Mesenchymal stem cell (in vitro differentiated cells and primary cell): ENCODE data around the gene C12orf57.

Experiments used
- DNase-seq: peaks from one replicate; pipeline ENCODE4 v3.0.0-alpha.2; 2013
- H2AFZ ChIP-seq: one replicate; pipeline ENCODE4 v1.6.1; 2013; ENCODE audit warnings: low read depth, mild to moderate bottlenecking, control low read depth, inconsistent platforms, low read length, moderate library complexity
- H2AK5ac ChIP-seq: 2 replicates; pipeline ENCODE4 v1.6.1; 2013; ENCODE audit warnings: low read length, moderate library complexity, mild to moderate bottlenecking, inconsistent platforms; ENCODE audit not compliant: severe bottlenecking
- H2BK120ac ChIP-seq: one replicate; pipeline ENCODE4 v1.6.1; 2013; ENCODE audit warnings: low read depth, mild to moderate bottlenecking, inconsistent platforms, low read length, moderate library complexity
- H2BK12ac ChIP-seq, 2 experiments: one replicate each; pipeline ENCODE4 v1.6.1; 2013; ENCODE audit warnings: inconsistent platforms in 2 of 2, low read length in 2 of 2, mild to moderate bottlenecking in 2 of 2, moderate library complexity in 2 of 2, control low read depth in 1 of 2
- H2BK15ac ChIP-seq: one replicate; pipeline ENCODE4 v1.6.1; 2013; ENCODE audit warnings: mild to moderate bottlenecking, low read depth, inconsistent platforms; ENCODE audit not compliant: poor library complexity, severe bottlenecking
- H2BK5ac ChIP-seq: 2 replicates; pipeline ENCODE4 v1.6.1; 2013; ENCODE audit warnings: low read depth, mild to moderate bottlenecking, low read length, control low read depth, inconsistent platforms; ENCODE audit not compliant: poor library complexity, severe bottlenecking
- H3K14ac ChIP-seq, 2 experiments: one replicate each; pipeline ENCODE4 v1.6.1; 2013; ENCODE audit warnings: inconsistent platforms in 2 of 2, low read length in 2 of 2, control low read depth in 1 of 2, mild to moderate bottlenecking in 1 of 2, moderate library complexity in 1 of 2
- H3K18ac ChIP-seq, 2 experiments: one replicate each; pipeline ENCODE4 v1.6.1; 2013; ENCODE audit warnings: inconsistent platforms in 2 of 2, low read length in 2 of 2, control low read depth in 1 of 2, low read depth in 1 of 2, mild to moderate bottlenecking in 1 of 2
- H3K23ac ChIP-seq, 2 experiments: one replicate each; pipeline ENCODE4 v1.6.1; 2013; ENCODE audit warnings: inconsistent platforms in 2 of 2, low read length in 2 of 2, mild to moderate bottlenecking in 2 of 2, moderate library complexity in 2 of 2, control low read depth in 1 of 2
- H3K27ac ChIP-seq: 2 replicates; pipeline ENCODE4 v1.5.1; 2013; ENCODE audit warnings: mild to moderate bottlenecking, moderate library complexity, low read length, control low read depth, inconsistent platforms; ENCODE audit not compliant: poor library complexity, severe bottlenecking
- H3K27me3 ChIP-seq, 2 experiments: 2 replicates each; pipeline versions ENCODE4 v1.6.1 to v1.7.0; 2013; ENCODE audit warnings: low read length in 2 of 2, mild to moderate bottlenecking in 2 of 2, moderate library complexity in 2 of 2, control low read depth in 1 of 2, inconsistent platforms in 1 of 2; ENCODE audit not compliant: control insufficient read depth in 1 of 2, insufficient read depth in 1 of 2
- H3K36me3 ChIP-seq, 2 experiments: 2 replicates each; pipeline versions ENCODE4 v1.6.1 to v1.7.0; 2013; ENCODE audit warnings: low read length in 2 of 2, control low read depth in 1 of 2, inconsistent platforms in 1 of 2, low read depth in 1 of 2, mild to moderate bottlenecking in 1 of 2; ENCODE audit not compliant: insufficient read depth in 2 of 2, control insufficient read depth in 1 of 2
- H3K4ac ChIP-seq, 2 experiments: one replicate each; pipeline ENCODE4 v1.6.1; 2013; ENCODE audit warnings: inconsistent platforms in 2 of 2, low read length in 2 of 2, mild to moderate bottlenecking in 2 of 2, moderate library complexity in 2 of 2, control low read depth in 1 of 2, low read depth in 1 of 2
- H3K4me1 ChIP-seq: 2 replicates; pipeline ENCODE4 v1.6.1; 2013; ENCODE audit warnings: low read depth, low read length, control low read depth; ENCODE audit not compliant: control insufficient read depth, insufficient read depth
- H3K4me2 ChIP-seq: 2 replicates; pipeline ENCODE4 v1.6.1; 2013; ENCODE audit warnings: low read length, mild to moderate bottlenecking, inconsistent platforms; ENCODE audit not compliant: poor library complexity, severe bottlenecking
- H3K4me3 ChIP-seq, 2 experiments: 2 replicates each; pipeline versions ENCODE4 v1.5.1 to v1.7.0; 2013; ENCODE audit warnings: low read length in 2 of 2, mild to moderate bottlenecking in 2 of 2, control low read depth in 1 of 2, low read depth in 1 of 2; ENCODE audit not compliant: insufficient read depth in 1 of 2
- H3K79me1 ChIP-seq: replicated peaks from 2 replicates; pipeline ENCODE4 v1.6.1; 2013; ENCODE audit warnings: mild to moderate bottlenecking, control low read depth, low read length, inconsistent platforms; ENCODE audit not compliant: poor library complexity, severe bottlenecking
- H3K9ac ChIP-seq: 2 replicates; pipeline ENCODE4 v1.7.0; 2013; ENCODE audit warnings: mild to moderate bottlenecking, low read length, moderate library complexity
- H3K9me3 ChIP-seq: 2 replicates; pipeline ENCODE4 v1.7.0; 2013; ENCODE audit warnings: mild to moderate bottlenecking, low read length; ENCODE audit not compliant: control insufficient read depth
- H4K8ac ChIP-seq: one replicate; pipeline ENCODE4 v1.6.1; 2013; ENCODE audit warnings: inconsistent platforms, mild to moderate bottlenecking, low read length, moderate library complexity
- H4K91ac ChIP-seq: one replicate; pipeline ENCODE4 v1.6.1; 2013; ENCODE audit warnings: mild to moderate bottlenecking, low read length, inconsistent platforms
- whole genome bisulfite sequencing: methylation state at CpG from one replicate; pipeline ENCODE4 v1.1.7; 2013; ENCODE audit warnings: mixed read lengths; 5-methylcytosine and 5-hydroxymethylcytosine counted together

Gene C12orf57

DNA sequence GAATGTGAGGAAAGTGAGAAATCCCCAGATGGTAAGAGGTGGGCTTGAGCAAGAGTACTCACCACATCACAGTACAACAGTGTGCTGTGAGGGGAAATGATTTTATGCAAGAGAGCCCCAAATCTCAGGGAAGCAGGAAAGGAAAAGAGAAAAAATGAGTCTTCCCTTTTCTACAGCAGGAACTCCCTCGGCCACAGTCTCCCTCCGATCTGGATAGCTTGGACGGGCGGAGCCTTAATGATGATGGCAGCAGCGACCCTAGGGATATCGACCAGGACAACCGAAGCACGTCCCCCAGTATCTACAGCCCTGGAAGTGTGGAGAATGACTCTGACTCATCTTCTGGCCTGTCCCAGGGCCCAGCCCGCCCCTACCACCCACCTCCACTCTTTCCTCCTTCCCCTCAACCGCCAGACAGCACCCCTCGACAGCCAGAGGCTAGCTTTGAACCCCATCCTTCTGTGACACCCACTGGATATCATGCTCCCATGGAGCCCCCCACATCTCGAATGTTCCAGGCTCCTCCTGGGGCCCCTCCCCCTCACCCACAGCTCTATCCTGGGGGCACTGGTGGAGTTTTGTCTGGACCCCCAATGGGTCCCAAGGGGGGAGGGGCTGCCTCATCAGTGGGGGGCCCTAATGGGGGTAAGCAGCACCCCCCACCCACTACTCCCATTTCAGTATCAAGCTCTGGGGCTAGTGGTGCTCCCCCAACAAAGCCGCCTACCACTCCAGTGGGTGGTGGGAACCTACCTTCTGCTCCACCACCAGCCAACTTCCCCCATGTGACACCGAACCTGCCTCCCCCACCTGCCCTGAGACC is 8.2 kb upstream of the C12orf57 start:
- Histone ChIP-seq H3K4me3 (no peak overlapping the region), H4K91ac (no peak overlapping the region), H3K4me2 (no peak overlapping the region), H3K27me3 (no peaks in the 10 kb centered on the region), H3K4me1 (peaks cover 32% of the 10 kb centered on the region), H2BK12ac (no peak overlapping the region), H2AFZ (no peak overlapping the region), H3K23ac (no peak overlapping the region), H4K8ac (no peak overlapping the region), H3K14ac (no peak overlapping the region), H3K4ac (no peak overlapping the region), H3K36me3 (peaks cover 58 to 72% of the 10 kb centered on the region in 2 experiments), H3K9me3 (no peaks in the 10 kb centered on the region), H2BK120ac (no peak overlapping the region), H2BK15ac (no peak overlapping the region), H3K18ac (no peak overlapping the region), H3K27ac (no peak overlapping the region), H3K9ac (peak overlapping the region; percentile 68), H2BK5ac (no peak overlapping the region), H3K79me1 (peaks cover 9% of the 10 kb centered on the region), H2AK5ac (no peak overlapping the region)
- no peak for DNase-seq
- 86% methylated on average over 14 of the region's 14 CpGs for WGBS

GRCh38 chr12:6936194-6936635 is 7.6 kb upstream of the C12orf57 start:
- H2BK120ac ChIP-seq: no peak overlapping the region
- H3K4ac ChIP-seq: no peak overlapping the region
- peaks cover 33% of the 10 kb centered on the region for H3K4me1 ChIP-seq
- H3K79me1 ChIP-seq: peaks cover 9% of the 10 kb centered on the region
- no peak for DNase-seq
- WGBS: 96% methylated on average over 3 of the region's 3 CpGs
- no peaks in the 10 kb centered on the region for H3K9me3 ChIP-seq
- no peak overlapping the region for H3K23ac ChIP-seq
- no peak overlapping the region for H2BK12ac ChIP-seq
- H3K14ac ChIP-seq: no peak overlapping the region
- no peaks in the 10 kb centered on the region for H3K27me3 ChIP-seq
- H3K9ac ChIP-seq: peak overlapping the region; percentile 68
- H2AK5ac ChIP-seq: no peak overlapping the region
- H2BK15ac ChIP-seq: no peak overlapping the region
- H4K8ac ChIP-seq: no peak overlapping the region
- no peak overlapping the region for H2BK5ac ChIP-seq
- no peak overlapping the region for H3K4me3 ChIP-seq
- no peak overlapping the region for H2AFZ ChIP-seq
- no peak overlapping the region for H3K18ac ChIP-seq
- no peak overlapping the region for H3K4me2 ChIP-seq
- H4K91ac ChIP-seq: no peak overlapping the region
- peaks cover 64 to 78% of the 10 kb centered on the region in 2 experiments for H3K36me3 ChIP-seq
- H3K27ac ChIP-seq: no peak overlapping the region

- Histone ChIP-seq H3K18ac (peak overlapping the region in 1 of 2 experiments; percentile 88), H2AK5ac (no peak overlapping the region), H3K4ac (peak overlapping the region in 1 of 2 experiments; percentile 59), H3K4me3 (peak overlapping the region in 1 of 2 experiments; percentile 13), H4K8ac (peak overlapping the region; percentile 84), H3K9ac (peak overlapping the region; percentile 92), H3K36me3 (peaks cover 70 to 85% of the 10 kb centered on the region in 2 experiments), H3K23ac (no peak overlapping the region), H2BK120ac (no peak overlapping the region), H2BK12ac (peak overlapping the region in 1 of 2 experiments; percentile 7), H3K4me1 (peaks cover 37% of the 10 kb centered on the region), H3K9me3 (no peaks in the 10 kb centered on the region), H2BK5ac (no peak overlapping the region), H3K27me3 (no peaks in the 10 kb centered on the region), H3K14ac (no peak overlapping the region), H3K79me1 (peaks cover 11% of the 10 kb centered on the region), H4K91ac (peak overlapping the region; percentile 58), H3K4me2 (peak overlapping the region; percentile 87), H2AFZ (no peak overlapping the region), H2BK15ac (no peak overlapping the region), H3K27ac (no peak overlapping the region)
- WGBS: 59% methylated on average over 36 of the region's 36 CpGs
- DNase-seq: no peak
Observed at GRCh38 chr12:6936636-6937480, 7.0 kb upstream of the C12orf57 start.
